ENCODE measurements around the gene FARSA. TPM values are rescaled to one million over a fixed set of nuclear protein-coding genes. Genes with fewer than 3 reads are reported as not detected.

The FARSA gene
- total and polyA plus RNA-seq, 10 of the 15 experiments (the other 5 are each of a cell fraction or from before 2014, with no cell fraction given): 20.3 to 212 (median 76.4) TPM

- TF ChIP-seq SKIL (IDR thresholded peaks at IDR 0.05; ENCODE audit: low read depth, poor library complexity, severe bottlenecking): no peak
- peak; percentile 1 for TF ChIP-seq SMAD1 (IDR thresholded peaks at IDR 0.05; ENCODE audit: low read depth, partially characterized antibody)
- no peak for TF ChIP-seq ZNF592 (IDR thresholded peaks at IDR 0.05)
- TF ChIP-seq, protein P1, sequence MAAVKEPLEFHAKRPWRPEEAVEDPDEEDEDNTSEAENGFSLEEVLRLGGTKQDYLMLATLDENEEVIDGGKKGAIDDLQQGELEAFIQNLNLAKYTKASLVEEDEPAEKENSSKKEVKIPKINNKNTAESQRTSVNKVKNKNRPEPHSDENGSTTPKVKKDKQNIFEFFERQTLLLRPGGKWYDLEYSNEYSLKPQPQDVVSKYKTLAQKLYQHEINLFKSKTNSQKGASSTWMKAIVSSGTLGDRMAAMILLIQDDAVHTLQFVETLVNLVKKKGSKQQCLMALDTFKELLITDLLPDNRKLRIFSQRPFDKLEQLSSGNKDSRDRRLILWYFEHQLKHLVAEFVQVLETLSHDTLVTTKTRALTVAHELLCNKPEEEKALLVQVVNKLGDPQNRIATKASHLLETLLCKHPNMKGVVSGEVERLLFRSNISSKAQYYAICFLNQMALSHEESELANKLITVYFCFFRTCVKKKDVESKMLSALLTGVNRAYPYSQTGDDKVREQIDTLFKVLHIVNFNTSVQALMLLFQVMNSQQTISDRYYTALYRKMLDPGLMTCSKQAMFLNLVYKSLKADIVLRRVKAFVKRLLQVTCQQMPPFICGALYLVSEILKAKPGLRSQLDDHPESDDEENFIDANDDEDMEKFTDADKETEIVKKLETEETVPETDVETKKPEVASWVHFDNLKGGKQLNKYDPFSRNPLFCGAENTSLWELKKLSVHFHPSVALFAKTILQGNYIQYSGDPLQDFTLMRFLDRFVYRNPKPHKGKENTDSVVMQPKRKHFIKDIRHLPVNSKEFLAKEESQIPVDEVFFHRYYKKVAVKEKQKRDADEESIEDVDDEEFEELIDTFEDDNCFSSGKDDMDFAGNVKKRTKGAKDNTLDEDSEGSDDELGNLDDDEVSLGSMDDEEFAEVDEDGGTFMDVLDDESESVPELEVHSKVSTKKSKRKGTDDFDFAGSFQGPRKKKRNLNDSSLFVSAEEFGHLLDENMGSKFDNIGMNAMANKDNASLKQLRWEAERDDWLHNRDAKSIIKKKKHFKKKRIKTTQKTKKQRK (IDR thresholded peaks at IDR 0.05; ENCODE audit: low read depth, low read length): no peak
- TF ChIP-seq PKNOX1 (IDR thresholded peaks at IDR 0.05): peak; percentile 88
- TF ChIP-seq TCF7 (IDR thresholded peaks at IDR 0.05; ENCODE audit: borderline replicate concordance): no peak
- peak; percentile 98 for TF ChIP-seq TAF1 (IDR thresholded peaks at IDR 0.05; ENCODE audit: borderline replicate concordance, low read depth, low read length)
- TF ChIP-seq, protein P2, sequence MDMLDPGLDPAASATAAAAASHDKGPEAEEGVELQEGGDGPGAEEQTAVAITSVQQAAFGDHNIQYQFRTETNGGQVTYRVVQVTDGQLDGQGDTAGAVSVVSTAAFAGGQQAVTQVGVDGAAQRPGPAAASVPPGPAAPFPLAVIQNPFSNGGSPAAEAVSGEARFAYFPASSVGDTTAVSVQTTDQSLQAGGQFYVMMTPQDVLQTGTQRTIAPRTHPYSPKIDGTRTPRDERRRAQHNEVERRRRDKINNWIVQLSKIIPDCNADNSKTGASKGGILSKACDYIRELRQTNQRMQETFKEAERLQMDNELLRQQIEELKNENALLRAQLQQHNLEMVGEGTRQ (IDR thresholded peaks at IDR 0.05; ENCODE audit: borderline replicate concordance, low read depth, low read length): peak; percentile 96
- no peak for TF ChIP-seq JUNB (IDR thresholded peaks at IDR 0.05)
- no peak for TF ChIP-seq IKZF2 (IDR thresholded peaks at IDR 0.05)
- TF ChIP-seq SRF (IDR thresholded peaks at IDR 0.05; ENCODE audit: low read depth in 2 of 2, low read length in 2 of 2): no peak
- peak; percentile 97 for TF ChIP-seq POLR2A (IDR thresholded peaks at IDR 0.05; ENCODE audit: low read depth, low read length)
- TF ChIP-seq, protein P3, sequence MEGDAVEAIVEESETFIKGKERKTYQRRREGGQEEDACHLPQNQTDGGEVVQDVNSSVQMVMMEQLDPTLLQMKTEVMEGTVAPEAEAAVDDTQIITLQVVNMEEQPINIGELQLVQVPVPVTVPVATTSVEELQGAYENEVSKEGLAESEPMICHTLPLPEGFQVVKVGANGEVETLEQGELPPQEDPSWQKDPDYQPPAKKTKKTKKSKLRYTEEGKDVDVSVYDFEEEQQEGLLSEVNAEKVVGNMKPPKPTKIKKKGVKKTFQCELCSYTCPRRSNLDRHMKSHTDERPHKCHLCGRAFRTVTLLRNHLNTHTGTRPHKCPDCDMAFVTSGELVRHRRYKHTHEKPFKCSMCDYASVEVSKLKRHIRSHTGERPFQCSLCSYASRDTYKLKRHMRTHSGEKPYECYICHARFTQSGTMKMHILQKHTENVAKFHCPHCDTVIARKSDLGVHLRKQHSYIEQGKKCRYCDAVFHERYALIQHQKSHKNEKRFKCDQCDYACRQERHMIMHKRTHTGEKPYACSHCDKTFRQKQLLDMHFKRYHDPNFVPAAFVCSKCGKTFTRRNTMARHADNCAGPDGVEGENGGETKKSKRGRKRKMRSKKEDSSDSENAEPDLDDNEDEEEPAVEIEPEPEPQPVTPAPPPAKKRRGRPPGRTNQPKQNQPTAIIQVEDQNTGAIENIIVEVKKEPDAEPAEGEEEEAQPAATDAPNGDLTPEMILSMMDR (IDR thresholded peaks at IDR 0.05 in 2 of 3, conservative IDR thresholded peaks at IDR 0.05 in 1 of 3; ENCODE audit: control insufficient read depth in 2 of 3, extremely low read depth in 1 of 3, insufficient read depth in 1 of 3, low read depth in 3 of 3, low read length in 3 of 3): no peak
- peak; percentile 77; the same call in 1 of the 2 replicates for TF ChIP-seq PAX5 (IDR thresholded peaks at IDR 0.05; ENCODE audit: borderline replicate concordance, low read depth, low read length)
- TF ChIP-seq ZBED1 (IDR thresholded peaks at IDR 0.05; ENCODE audit: borderline replicate concordance): peak; percentile 83; the same call in 1 of the 2 replicates
These were observed 12.1 kb upstream of the FARSA start, which contains the start of gene RAD23A (continued) for GRCh38 chr19:12945479-12946091.

Data from GM12878 (cell line).